ENCODE data around the gene ESCO1.
"Not testable (repeated sequence)": the region's sequence is repeated elsewhere in the genome, so short reads cannot be mapped to it uniquely, and the experiment has no call there.

GRCh38 chr18:21592361-21592760, 8.1 kb downstream of the ESCO1 start:
- TF ChIP-seq, protein P1, sequence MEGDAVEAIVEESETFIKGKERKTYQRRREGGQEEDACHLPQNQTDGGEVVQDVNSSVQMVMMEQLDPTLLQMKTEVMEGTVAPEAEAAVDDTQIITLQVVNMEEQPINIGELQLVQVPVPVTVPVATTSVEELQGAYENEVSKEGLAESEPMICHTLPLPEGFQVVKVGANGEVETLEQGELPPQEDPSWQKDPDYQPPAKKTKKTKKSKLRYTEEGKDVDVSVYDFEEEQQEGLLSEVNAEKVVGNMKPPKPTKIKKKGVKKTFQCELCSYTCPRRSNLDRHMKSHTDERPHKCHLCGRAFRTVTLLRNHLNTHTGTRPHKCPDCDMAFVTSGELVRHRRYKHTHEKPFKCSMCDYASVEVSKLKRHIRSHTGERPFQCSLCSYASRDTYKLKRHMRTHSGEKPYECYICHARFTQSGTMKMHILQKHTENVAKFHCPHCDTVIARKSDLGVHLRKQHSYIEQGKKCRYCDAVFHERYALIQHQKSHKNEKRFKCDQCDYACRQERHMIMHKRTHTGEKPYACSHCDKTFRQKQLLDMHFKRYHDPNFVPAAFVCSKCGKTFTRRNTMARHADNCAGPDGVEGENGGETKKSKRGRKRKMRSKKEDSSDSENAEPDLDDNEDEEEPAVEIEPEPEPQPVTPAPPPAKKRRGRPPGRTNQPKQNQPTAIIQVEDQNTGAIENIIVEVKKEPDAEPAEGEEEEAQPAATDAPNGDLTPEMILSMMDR (conservative IDR thresholded peaks at IDR 0.05; ENCODE audit: low read depth, low read length): not testable (repeated sequence)
- TF ChIP-seq EZH2 (IDR thresholded peaks at IDR 0.05; ENCODE audit: borderline replicate concordance, low read depth, low read length, poor library complexity, severe bottlenecking): not testable (repeated sequence)

Measured in A673 (cell line).